Activated CD4-positive, alpha-beta T cell treated with anti-CD3 and anti-CD28 coated beads for 4 hours (primary cell): Measurements from ENCODE around the gene CREBL2.
A peak's percentile ranks its signal among the peaks of the same experiment; 100 is the strongest.
"Not testable (repeated sequence)": the region's sequence is repeated elsewhere in the genome, so short reads cannot be mapped to it uniquely, and the experiment has no call there.

Source experiments
- DNase-seq, 2 donors: peaks; one replicate each; pipeline ENCODE4 v3.0.0-alpha.2; 2020

The CREBL2 gene

DNA sequence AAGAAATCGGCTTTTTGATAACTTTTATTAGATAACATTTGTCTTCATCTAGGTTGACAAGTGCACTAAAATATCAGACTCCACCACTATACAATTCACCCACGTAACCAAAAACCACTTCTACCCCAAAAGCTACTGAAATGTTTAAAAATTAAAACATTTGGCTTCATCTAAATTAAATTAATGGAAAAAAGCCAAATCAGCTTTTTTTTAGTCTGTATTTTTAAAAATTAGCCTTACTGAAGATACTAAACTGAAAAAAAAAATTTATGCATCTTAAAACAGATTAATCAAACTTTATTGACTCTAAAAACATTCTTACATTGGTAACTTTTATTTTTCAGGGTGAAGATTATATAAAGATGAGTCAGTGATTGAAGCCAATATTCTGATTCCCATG, 30.0 kb downstream of the CREBL2 start:
- DNase-seq = no peak

DNA sequence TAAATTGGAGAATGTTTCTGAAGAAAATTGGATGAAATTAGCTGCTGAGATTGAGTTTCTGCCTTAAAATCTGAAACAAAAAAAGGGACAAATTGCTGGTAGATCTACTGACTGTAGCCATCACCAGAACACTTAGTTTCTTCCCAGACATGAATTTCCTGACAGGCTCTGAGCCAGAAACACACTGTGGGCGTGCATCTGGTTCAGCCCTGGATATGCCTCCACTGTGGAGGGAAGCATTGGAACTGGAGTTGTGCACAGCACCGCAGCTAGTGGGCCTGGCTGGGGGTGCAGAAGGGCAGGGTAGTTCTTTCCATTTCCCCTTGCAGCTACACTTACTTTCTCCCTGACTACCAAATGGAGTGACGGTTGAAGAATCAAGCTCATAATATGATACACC, 31.2 kb downstream of the CREBL2 start:
- DNase-seq = no peak

DNA sequence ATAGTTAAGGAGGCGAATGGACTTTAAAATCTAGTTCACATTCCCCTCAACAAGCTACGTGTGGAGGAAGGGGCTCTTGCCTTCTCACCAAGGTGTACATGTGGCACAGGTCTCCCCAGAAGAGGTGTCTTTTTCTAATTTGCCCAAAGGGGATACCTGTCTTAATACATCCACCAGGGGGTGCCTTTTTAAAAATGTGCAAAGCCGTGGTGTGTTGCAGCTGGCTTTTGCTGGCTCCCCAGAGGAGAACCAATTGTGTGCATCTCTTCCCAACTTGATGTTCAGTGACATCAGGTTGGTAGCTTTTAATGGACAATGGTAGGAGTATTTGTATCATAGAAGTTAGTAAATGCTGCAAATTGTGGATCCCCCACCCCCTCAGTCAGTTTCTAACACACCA, 33.8 kb downstream of the CREBL2 start:
- DNase-seq = peak; percentile 34 to 49

DNA sequence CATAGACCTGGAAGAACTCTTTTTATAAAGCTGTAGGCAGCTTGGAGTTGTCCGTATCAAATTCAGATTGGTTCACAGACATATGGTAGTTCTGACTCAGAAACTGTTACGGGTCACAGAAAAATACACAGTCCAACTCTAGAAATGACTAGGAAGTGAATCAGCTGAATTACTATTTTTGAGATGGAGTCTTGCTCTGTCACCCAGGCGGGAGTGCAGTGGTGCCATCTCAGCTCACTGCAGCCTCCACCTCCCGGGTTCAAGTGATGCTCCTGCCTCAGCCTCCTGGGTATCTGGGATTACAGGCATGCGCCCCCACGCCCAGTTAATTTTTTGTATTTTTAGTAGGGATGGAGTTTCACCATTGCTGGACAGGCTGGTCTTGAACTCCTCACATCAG, 34.3 kb downstream of the CREBL2 start:
- not testable (repeated sequence) for DNase-seq

DNA sequence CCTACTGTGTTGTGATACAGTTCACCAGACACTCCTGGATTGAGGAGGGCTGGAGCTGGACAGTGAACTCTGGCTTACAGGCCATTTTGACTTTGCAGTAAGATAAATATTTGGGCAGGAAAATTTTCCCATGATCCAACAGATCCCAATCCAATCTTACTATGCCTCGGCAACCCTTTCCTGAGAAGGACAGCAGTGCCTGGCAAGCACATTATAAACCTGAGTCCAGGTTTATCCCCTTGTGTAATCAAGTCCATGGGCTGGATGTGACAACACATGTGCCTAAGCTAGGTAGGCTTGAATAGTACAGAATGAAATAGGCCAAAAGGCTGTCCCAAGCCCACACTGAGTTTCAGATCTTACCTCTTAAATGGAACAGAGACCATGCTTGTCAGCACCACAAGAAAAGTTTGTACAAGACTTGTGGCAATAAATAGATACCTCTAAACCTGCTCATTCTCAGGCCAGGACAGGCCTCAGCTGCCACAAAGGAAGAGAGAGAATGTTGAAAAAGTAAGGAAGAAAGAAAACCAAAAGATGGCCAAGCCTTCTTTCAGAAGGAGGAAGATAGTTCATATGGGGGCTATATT, 34.9 kb downstream of the CREBL2 start:
- DNase-seq = no peak

DNA sequence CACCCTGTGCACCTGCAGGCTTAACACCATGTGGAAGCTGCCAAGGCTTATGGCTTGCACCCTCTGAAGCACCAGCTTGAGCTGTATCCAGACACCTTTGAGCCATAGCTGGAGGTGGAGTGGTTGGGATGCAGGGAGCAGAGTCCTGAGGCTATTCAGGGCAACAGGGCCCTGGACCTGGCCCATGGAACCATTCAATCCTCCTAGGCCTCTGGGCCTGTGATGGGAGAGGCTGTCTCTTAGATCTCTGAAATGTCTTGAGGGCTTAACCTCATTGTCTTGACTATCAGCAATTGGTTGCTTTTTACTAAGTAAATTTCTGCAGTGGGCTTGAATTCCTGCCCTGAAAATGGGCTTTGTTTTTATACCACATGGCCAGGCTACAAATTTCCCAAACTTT, 36.6 kb downstream of the CREBL2 start:
- DNase-seq = no peak

DNA sequence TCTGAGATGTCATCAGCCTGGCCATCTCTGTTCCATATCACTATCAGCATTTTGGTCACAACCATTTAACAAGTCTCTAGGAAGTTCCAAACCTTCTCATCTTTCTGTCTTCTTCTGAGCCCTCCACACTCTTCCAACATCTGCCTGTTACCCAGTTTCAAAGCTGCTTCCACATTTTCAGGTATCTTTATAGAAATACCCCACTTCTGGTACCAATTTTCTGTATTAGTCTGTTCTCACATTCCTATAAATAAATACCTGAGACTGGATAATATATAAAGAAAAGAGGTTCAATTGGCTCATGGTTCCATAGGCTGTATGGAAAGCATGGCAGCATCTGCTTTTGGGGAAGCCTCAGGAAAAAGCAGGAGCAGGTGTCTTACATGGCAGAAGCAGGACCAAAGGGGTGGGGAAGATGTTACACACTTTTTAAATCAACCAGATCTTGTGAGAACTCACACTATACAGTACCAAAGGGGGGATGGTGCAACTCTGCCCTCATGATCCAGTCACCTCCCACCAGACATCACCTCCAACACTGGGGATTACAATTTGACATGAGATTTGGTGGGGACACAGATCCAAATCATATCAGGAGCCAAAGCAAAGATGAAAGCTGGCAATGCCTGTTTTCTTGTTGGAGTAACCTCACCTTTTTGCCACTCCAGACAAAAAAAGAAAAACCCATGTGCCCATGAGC, 37.4 kb downstream of the CREBL2 start:
- no peak for DNase-seq

DNA sequence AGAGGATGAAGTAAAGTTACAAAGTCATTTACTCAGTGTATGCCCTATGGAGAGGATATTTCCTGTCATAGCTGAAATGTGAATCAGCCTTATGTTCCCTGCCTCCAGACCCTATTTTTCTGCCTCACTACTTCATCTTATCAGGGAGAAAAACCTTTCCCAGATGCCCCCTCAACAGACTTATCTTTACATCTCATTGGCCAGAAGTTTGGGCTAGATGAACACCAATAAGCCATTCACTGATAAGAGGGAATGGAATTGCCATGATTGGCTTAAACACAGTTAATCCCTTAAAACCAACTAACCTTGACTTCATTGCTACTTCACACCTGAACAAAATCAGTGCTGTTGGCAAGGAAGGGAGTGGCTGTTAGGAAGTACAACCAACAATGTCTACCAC, 40.1 kb downstream of the CREBL2 start:
- no peak for DNase-seq

DNA sequence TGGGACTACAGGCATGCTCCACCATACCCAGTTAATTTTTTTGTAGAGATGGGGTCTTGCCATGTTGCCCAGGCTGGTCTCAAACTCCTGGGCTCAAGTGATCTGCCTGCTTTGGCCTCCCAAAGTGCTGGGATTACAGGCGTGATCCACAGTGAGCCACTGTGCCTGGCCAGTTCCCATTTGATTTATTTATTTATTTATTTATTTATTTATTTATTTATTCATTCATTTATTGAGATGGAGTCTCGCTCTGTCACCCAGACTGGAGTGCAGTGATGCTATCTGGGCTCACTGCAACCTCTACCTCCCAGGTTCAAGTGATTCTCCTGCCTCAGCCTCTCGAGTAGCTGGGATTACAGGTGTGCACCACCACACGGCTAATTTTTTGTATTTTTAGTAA, 41.0 kb downstream of the CREBL2 start:
- DNase-seq = not testable (repeated sequence)

DNA sequence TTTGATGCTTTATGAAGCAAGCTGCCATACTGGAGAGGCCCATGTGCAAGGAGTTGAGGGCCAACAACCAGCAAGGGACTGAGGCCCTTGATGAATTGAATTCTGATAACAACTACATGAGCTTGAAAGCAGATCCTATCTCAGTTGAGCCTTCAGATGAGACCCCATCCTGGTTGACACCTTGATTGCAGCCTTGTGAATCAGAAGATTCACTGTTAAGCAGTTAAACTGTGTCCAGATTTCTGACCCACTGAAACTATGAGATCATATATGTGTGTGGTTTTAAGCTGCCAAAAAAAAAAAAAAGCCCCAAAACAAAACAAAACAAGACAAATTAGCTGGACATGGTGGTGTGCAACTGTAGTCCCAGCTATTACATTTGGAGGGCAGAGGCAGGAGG, 42.2 kb downstream of the CREBL2 start:
- DNase-seq = no peak

DNA sequence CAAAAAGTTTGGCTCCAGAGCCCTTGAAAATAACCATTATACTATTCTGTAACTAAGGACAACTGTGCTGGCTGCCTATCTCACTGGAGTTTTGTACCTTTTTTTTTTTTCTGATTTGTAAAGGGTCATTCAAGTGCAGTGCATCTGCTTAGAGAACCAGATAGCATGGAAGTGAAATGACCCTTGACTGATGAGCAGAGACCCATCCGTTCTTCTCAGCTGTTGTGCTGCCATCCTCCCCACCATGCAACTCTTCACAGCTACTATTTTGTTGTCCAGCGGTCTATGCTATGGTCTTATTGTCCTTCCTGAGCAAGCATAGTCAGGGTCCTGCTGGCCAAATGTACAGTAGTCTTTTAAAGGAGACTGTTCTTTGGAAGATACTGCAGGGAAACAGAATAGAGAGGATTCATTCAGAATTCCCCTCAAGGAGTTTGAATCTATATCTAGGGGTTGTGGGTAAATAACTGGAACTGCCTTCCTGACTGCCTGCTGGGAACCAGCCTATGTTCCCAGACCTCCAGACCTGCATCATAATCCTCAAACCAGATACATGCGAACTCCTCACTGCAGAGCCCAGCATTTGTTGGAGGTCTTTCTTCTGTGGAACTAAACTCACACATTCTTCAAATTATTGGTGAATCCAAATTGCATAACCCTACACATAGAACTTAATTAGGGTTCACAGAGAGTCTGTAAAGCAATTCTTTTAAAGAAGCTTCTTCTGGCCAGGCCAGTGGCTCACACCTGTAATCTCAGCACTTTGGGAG, 43.2 kb downstream of the CREBL2 start:
- DNase-seq = no peak

DNA sequence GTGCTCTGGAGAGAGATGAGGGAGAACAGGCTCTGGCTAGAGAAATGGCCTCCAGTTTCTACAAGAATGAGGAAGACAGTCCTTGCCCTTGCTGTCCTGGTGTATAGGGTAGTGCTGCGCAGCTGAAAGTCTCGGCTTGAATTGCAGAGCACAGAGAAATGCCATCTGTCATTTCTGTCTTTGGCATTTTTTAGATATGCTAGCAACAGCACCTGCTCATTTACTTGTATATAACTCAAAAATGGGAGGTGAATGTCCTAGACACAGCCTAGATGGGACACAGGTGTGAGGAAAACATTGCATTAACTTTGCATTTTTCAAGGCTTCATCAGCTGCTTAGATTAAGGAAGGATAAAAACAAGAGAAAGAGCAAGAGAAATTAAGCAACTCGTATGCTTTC, 48.5 kb downstream of the CREBL2 start:
- no peak for DNase-seq

DNA sequence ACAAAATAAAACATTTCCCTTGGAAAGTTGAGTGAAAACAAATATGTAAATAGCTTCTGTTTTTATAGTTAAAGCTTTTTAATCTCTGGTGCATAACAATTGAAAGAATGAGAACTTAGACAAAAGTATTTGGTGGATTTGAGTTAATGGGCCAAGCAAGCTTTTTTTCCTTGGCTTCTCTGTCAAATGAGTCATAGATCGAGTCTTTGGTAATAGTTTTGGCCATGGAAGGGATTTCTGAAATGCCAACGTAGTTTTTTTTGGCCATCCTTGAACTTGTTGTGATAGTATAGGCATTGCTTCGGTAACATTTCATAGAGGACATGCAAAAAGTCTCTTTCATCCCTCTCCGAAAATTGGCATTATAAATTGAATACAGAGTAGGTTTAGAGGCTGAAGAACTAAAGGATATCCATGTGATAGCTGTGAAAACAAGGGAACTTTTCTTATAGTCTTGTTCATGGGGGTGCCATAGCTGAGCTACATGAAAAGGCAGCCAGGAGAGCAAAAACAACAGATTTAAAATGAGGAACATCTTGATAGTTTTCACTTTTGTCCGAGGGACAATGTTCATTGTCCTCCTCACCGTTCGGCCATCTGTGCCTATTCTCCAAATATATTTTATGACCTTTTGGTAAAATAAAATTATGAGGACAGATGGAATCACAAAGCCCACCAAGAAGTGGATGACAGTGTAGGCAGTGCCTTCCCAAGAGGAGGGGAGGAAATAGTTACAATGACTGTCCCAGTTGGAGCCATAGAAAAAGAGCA, 49.6 kb downstream of the CREBL2 start:
- no peak for DNase-seq

DNA sequence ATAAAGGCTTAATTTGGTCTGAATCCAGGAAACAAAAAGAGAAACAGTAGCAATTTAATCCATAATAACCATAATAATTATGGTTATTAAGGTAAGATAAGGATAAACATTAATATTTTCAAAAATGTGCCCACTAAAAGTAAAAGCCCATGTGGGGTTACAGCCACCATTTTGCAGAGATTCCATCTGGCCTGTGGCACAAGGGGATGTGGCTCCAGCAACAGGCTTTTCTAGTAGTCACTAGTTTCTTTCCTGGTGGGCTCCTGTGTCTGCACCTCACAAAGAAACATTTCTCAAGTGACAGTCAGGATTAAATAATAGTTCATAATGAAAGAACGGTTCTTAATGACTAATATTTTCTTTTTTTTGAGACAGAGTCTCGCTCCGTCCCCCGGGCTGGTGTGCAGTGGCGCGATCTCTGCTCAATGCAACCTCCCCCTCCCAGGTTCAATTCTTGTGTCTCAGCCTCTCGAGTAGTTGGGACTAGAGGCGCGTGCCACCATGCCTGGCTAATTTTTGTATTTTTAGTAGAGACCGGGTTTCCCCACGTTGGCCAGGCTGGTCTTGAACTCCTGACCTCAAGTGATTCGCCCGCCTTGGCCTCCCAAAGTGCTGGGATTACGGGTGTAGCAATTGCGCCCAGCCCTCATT, 52.1 kb downstream of the CREBL2 start:
- DNase-seq = no peak

DNA sequence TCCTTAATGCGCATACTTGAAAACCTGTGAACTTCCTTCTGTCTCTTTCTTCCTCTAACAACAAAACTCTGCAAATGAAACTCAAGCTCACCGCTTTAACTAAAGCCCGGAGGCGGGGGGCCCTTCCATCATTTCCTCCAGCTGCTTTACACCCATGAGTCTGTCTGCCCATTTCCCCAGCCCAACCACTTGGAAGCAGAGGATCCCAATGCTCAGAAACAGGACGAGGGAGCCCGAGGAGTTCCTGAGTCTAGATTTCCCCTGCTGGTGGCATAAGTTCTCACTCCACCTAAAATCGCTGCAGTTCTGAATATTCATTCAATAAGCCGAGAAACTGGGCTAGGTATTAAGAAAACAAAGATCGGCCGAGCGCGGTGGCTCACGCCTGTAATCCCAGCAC, 53.5 kb downstream of the CREBL2 start:
- DNase-seq = no peak

DNA sequence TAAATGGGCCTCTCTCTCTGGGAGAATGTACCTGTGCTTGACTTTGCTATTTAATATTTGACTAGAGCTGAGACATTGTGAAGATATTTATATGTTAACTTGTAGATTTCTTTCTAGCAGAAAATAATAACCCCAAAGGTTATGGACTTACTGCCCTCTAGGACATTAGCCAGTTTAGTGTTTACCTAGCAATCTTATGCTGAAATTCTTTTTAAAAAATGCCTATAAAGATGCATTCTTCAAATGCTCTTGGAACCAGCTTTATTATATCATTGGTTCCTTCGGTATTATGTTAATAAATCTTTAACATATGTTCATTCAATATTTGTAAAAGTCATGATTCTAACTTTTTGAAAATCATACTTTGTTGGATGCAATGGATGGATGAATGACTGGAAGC, 56.3 kb downstream of the CREBL2 start:
- no peak for DNase-seq

DNA sequence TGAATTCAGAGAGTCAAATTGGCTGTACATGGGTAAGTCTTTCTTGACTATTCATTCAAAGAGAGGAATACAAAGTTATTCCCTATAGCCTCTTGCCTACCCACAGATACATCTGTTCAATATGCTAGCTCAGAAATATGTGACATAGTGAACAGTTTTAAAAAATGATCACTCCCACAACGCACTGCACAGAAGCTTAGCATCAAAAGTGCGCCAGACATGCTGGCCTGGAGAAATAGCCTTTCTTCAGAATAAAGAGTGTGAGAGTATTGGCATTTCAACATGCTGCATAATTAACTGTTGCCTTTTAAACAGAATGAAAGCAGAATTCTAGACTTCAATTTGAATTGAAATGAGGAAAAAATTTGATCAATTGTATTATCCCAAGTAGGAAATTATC, 57.3 kb downstream of the CREBL2 start:
- no peak for DNase-seq

DNA sequence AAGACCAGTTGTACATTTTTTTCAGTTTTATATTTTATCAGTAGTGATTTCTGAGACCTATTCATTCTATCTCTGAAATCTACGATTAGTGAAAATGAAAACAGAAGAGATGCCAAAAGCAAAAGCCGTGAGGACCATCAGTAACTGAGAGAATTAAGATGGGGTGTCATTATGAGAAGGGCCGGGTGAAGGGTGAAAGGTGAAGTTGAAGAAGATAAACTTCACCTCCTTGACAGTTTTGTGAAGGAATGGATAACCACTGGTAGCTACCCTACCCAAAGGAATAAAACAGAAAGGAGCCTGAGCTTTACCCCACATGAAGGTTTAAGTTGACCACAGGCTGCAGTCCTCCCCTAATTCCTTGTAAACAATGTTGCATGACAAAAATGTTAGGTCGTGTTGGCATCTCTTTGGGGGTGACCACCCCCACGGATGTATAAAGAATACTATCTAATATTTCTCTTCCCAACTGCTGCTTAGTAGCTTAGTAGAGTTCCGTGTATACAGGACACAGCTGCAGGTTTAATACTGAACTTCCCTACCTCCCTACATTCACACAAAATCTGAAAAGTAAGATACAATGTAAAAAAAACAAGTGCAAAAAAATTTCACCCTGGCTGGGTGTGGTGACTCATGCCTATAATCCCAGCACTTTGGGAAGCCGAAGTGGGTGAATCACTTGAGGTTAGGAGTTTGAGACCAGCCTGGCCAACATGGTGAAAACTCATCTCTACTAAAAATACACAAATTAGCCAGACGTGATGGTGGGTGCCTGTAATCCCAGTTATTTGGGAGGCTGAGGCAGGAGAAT, 60.4 kb downstream of the CREBL2 start:
- no peak for DNase-seq

DNA sequence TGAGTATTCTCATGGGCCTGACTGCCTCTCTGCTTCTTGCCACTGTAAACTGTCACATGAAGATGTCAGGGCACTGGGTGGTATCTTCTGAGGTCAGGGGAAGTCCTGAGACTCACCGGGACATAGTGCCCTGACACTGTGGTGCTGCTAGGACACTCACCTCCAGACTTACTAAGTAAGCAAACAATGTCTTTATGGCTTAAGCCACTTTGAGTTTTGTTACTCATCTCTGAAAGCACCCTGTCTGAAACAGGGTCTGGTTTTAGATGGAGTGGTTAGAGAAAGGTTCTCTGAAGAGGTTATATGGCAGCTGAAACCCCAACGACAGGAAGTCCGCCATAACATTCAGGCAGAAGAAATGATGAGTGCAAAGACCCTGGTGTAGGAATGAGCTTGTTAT, 61.6 kb downstream of the CREBL2 start:
- no peak for DNase-seq

DNA sequence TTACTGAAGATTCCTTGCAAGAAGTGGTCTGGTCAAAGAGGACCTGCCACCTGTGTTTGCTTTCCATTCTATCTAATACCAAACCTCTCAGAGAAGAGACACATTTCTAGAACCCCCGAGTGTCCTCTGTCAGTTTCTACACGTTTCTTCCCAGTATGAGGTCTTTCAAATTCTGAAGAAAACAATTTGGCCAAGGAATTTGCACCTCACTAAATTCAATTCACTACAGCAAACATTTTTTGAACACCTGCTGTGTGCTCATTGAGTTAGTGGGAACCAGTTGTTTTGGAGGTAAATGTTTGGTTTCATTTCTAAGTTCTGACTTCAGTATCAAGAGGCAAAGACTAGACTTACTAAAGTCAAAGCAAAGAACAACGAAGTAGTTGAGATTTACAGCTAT, 64.9 kb downstream of the CREBL2 start:
- DNase-seq = no peak

DNA sequence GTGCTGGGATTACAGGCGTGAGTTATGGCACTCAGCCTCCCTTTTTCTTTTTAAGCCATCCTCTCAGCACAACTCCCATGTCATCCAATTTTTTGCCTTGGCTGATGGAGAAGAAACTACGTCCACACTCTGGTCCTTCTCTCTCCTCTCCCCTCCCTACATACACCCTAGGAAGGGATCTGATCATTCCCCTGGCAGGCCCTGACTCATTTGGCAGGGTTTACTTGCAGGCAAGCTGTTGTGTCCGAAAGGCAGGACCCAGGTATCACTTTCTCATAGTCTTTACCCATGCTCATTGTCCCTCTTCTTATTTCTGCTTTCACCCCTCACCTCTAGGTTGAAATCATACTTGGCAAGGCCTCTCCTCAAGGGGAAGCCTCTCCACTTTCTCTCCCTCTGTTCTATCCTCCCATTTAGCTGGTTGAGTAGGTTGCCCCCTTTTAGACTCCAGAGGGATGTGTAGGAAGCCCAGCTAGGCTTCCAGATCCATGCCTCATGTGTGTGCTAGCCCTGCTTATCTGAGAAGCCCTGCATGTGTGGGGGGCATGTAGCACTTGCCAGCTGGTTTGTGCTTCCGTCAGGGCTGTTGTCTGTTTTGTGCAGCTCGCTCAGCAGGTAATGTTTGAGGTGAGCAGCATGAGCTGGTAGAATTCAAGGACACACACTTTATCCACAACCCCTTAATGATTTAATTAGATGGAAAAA, 69.5 kb downstream of the CREBL2 start:
- DNase-seq = no peak

DNA sequence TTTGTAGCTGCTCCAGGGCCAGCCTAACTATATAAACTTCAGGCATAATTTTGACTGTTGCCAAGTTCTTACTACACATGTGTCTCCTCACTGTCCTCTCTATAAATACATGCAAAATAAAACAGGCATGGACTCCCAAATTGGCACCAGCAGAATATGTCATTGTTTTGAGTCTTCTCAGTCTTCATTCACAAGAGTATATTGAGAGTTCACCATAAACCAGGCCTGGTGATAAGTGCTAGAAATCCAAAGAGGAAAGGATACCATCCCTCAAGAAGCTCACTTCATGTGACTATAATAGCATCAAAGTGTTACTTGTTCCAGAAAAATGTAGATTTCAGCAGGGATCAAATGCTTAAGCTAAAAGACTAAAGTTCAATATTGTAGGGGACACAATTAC, 70.6 kb downstream of the CREBL2 start:
- no peak for DNase-seq
